ENCODE measurements around the gene DNM1. TPM values are rescaled to one million over a fixed set of nuclear protein-coding genes. Genes with fewer than 3 reads are reported as not detected.

Gene DNM1
- total and polyA plus RNA-seq, 2 experiments from 2014 or later, result 36.0 to 42.0 TPM

- TF ChIP-seq ZNF462 (CRISPR knock-in tag; IDR thresholded peaks at IDR 0.05), result no peak
- TF ChIP-seq POLR2AphosphoS5 (IDR thresholded peaks at IDR 0.05; ENCODE audit: low read depth), result no peak
- TF ChIP-seq REST (IDR thresholded peaks at IDR 0.05; ENCODE audit: unreplicated experiment), result no peak
- no peak for TF ChIP-seq JUNB (IDR thresholded peaks at IDR 0.05; ENCODE audit: unreplicated experiment)
- no peak for TF ChIP-seq CREB1 (CRISPR knock-in tag; IDR thresholded peaks at IDR 0.05; ENCODE audit: low read depth)
Observed at GRCh38 chr9:128249558-128249907, 46.4 kb downstream of the DNM1 start (continued).

All from GM23338 (cell line).